Prostate gland (tissue), 2 donors: ENCODE data around the gene BTBD7. TPM values are rescaled to one million over a fixed set of nuclear protein-coding genes. Genes with fewer than 3 reads are reported as not detected.

Experiments
- DNase-seq: peaks from one replicate; pipeline ENCODE4 v3.0.0-alpha.2; 2019; ENCODE audit warnings: low spot score
- H3K27ac ChIP-seq, 2 donors: fragments of 200-600 bp; sonication (generic); 2 replicates each; pipeline ENCODE4 v1.5.1; 2017 to 2019
- H3K27me3 ChIP-seq: fragments of 200-600 bp; sonication (generic); replicated peaks from 2 replicates; pipeline ENCODE4 v1.5.1; 2019; ENCODE audit not compliant: insufficient read depth
- H3K36me3 ChIP-seq, 2 donors: fragments of 200-600 bp; sonication (generic); 1 replicate in 1 of 2; 2 replicates in 1 of 2; pipeline versions ENCODE4 v1.5.1 to v1.8.1; 2017 to 2019
- H3K4me1 ChIP-seq: fragments of 200-600 bp; sonication (generic); replicated peaks from 2 replicates; pipeline ENCODE4 v1.5.1; 2019
- H3K4me3 ChIP-seq, 2 donors: fragments of 200-600 bp; sonication (generic); 2 replicates each; pipeline ENCODE4 v1.5.1; 2017 to 2019
- H3K9me3 ChIP-seq: fragments of 200-600 bp; sonication (generic); 2 replicates; pipeline ENCODE4 v1.5.1; 2017
- CTCF ChIP-seq, 4 experiments: fragments of 200-600 bp in 2 of 4; fragments of 450-650 bp in 2 of 4; sonication (generic) in 2 of 4; IDR thresholded peaks; 1 replicate in 3 of 4; 2 replicates in 1 of 4; pipeline ENCODE4 v1.5.1; 2016 to 2019; ENCODE audit warnings: antibody characterized with exemption in 4 of 4, mild to moderate bottlenecking in 2 of 4, moderate library complexity in 2 of 4
- POLR2A ChIP-seq: fragments of 450-650 bp; IDR thresholded peaks from one replicate; pipeline ENCODE4 v1.6.1; 2016; ENCODE audit warnings: antibody characterized with exemption, mild to moderate bottlenecking
- POLR2AphosphoS5 ChIP-seq: sonication (generic); formaldehyde crosslinking; IDR thresholded peaks from one replicate; pipeline ENCODE4 v1.6.1; 2017; ENCODE audit warnings: antibody characterized with exemption
- WGBS: methylation state at CpG from one replicate; pipeline ENCODE4 v1.1.5; 2018; 5-methylcytosine and 5-hydroxymethylcytosine counted together
- intact Hi-C: fragments of 100-400 bp; cut with DNase I; formaldehyde crosslinking; loops from one replicate; pipeline ENCODE4 v1.14.2; 2022
- total RNA-seq, 2 donors: library from RNA; depleted of rRNA; stranded (reverse); fragments of >200 nt; gene quantifications; one replicate each; pipeline ENCODE4 v1.1.0, GENCODE V29; 2016

The BTBD7 gene
- total RNA-seq, 2 donors from 2014 or later: 23.8 to 25.8 TPM

DNA sequence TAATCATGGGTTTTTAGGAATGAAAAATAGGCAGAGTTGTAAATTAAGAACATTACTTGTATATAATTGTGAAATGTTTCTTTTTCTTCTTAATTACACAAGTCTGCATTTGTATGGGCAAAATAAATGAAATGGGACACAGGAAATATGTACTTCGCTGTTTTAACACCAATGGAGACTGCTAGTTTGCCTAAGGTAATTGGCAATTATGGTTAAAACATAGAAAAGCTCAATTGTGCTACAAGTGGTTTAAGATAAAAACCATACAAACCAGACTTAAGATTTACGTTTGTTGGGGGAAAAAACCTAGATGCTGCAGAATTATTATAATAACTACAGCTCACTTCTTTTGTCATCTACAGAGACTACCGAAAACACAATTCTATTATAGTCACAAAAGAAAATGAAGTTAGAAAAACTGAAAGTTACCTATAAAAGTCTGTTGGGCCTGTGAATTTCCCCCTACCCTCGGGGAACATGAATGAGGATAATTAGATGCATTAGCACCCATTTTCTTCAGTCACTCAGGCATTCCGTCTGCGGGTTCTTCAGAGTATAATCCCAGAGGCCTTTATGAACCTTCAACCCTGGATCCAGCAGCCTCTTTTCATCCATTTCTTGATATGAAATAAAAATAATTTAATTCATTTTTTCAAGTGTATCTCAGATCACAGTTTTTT is 37.2 kb downstream of the BTBD7 start:
- Histone ChIP-seq H3K27me3 (no peaks in the 10 kb centered on the region), H3K4me3 (no peak overlapping the region), H3K9me3 (no peaks in the 10 kb centered on the region), H3K27ac (no peak overlapping the region), H3K36me3 (no peaks in the 10 kb centered on the region), H3K4me1 (no peaks in the 10 kb centered on the region)
- intact Hi-C loops: no loop called here
- DNase-seq: no peak
- no peak for TF ChIP-seq POLR2A
- no peak for TF ChIP-seq POLR2AphosphoS5
- no peak for TF ChIP-seq CTCF (IDR thresholded peaks at IDR 0.05)
- WGBS: 81% methylated on average over 6 of the region's 6 CpGs

GRCh38 chr14:93286212-93286890 is 46.5 kb downstream of the BTBD7 start:
- WGBS: 99% methylated on average over 4 of the region's 4 CpGs
- DNase-seq: no peak
- Histone ChIP-seq H3K27me3 (no peaks in the 10 kb centered on the region), H3K4me1 (no peaks in the 10 kb centered on the region), H3K4me3 (no peak overlapping the region), H3K9me3 (no peaks in the 10 kb centered on the region), H3K36me3 (no peaks in the 10 kb centered on the region), H3K27ac (no peak overlapping the region)
- intact Hi-C loops: no loop called here
- TF ChIP-seq POLR2AphosphoS5 (no peak), CTCF (IDR thresholded peaks at IDR 0.05) (no peak)

DNA sequence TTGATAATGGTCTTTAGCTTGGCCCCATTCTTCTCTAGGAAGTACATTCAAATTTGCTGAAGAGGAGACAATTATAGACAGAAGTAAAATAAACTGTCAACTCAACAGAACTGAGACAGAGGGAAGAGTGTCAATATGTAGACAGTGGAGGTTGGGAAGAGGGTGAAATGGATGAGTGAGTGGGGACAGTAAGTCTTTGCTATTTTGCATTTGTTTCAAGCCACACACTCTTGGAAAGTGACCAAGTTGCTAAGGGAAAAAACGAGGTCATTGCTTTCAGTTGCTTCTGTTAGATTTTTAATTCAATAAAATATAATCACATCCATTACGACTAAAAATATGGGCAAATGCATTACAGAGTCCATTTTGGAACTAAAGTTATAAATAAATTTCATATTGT is 47.8 kb downstream of the BTBD7 start:
- H3K36me3 ChIP-seq: no peaks in the 10 kb centered on the region
- H3K4me1 ChIP-seq: no peaks in the 10 kb centered on the region
- H3K27ac ChIP-seq: no peak overlapping the region
- intact Hi-C loops: no loop called here
- no peak for DNase-seq
- WGBS: 50% methylated on average over 2 of the region's 2 CpGs
- no peak overlapping the region for H3K4me3 ChIP-seq
- no peaks in the 10 kb centered on the region for H3K27me3 ChIP-seq
- TF ChIP-seq POLR2A: no peak
- TF ChIP-seq POLR2AphosphoS5: no peak
- no peaks in the 10 kb centered on the region for H3K9me3 ChIP-seq

- DNase-seq: no peak
- H3K36me3 ChIP-seq: no peaks in the 10 kb centered on the region
- no peak for TF ChIP-seq CTCF (IDR thresholded peaks at IDR 0.05)
- TF ChIP-seq POLR2AphosphoS5: no peak
- TF ChIP-seq POLR2A: no peak
- no peaks in the 10 kb centered on the region for H3K27me3 ChIP-seq
- H3K9me3 ChIP-seq: no peaks in the 10 kb centered on the region
- no peak overlapping the region for H3K4me3 ChIP-seq
- H3K4me1 ChIP-seq: no peaks in the 10 kb centered on the region
- H3K27ac ChIP-seq: no peak overlapping the region
- intact Hi-C loops: no loop called here
- 89% methylated on average over 1 of the region's 1 CpG for WGBS
Measured at GRCh38 chr14:93281937-93282336, 50.9 kb downstream of the BTBD7 start.

- 92% methylated on average over 5 of the region's 5 CpGs for WGBS
- no peak for TF ChIP-seq POLR2A
- TF ChIP-seq POLR2AphosphoS5: no peak
- no peak for TF ChIP-seq CTCF (IDR thresholded peaks at IDR 0.05)
- Histone ChIP-seq H3K9me3 (no peaks in the 10 kb centered on the region), H3K4me3 (no peak overlapping the region), H3K27ac (no peak overlapping the region), H3K27me3 (no peaks in the 10 kb centered on the region), H3K36me3 (no peaks in the 10 kb centered on the region), H3K4me1 (no peaks in the 10 kb centered on the region)
- DNase-seq: no peak
- intact Hi-C loops: no loop called here
Measured at GRCh38 chr14:93280743-93281142, 52.1 kb downstream of the BTBD7 start.
